LNCAP (cell line): Measurements from ENCODE around the gene PAX6.

Experiments used
- CTCF ChIP-seq: fragments of 450-650 bp; IDR thresholded peaks from 2 replicates; pipeline ENCODE4 v1.5.1; 2017; ENCODE audit warnings: mild to moderate bottlenecking

Gene PAX6

GRCh38 chr11:31825838-31826484 lies 14.8 kb upstream of the PAX6 start:
- no peak for TF ChIP-seq CTCF

GRCh38 chr11:31824879-31825837 lies 14.0 kb upstream of the PAX6 start:
- TF ChIP-seq CTCF = no peak

GRCh38 chr11:31824332-31824878 lies 13.3 kb upstream of the PAX6 start:
- TF ChIP-seq CTCF = no peak

GRCh38 chr11:31823644-31824331 lies 12.7 kb upstream of the PAX6 start:
- TF ChIP-seq CTCF = no peak

- no peak for TF ChIP-seq CTCF
Observed at GRCh38 chr11:31822927-31823643, 12.0 kb upstream of the PAX6 start.

- TF ChIP-seq CTCF = no peak
Observed at GRCh38 chr11:31822175-31822926, 11.2 kb upstream of the PAX6 start.
